ENCODE measurements around the gene PIM3. TPM values are rescaled to one million over a fixed set of nuclear protein-coding genes. Genes with fewer than 3 reads are reported as not detected.

PIM3 gene
- total RNA-seq, 1 donor from 2014 or later = 16.3 TPM

DNA sequence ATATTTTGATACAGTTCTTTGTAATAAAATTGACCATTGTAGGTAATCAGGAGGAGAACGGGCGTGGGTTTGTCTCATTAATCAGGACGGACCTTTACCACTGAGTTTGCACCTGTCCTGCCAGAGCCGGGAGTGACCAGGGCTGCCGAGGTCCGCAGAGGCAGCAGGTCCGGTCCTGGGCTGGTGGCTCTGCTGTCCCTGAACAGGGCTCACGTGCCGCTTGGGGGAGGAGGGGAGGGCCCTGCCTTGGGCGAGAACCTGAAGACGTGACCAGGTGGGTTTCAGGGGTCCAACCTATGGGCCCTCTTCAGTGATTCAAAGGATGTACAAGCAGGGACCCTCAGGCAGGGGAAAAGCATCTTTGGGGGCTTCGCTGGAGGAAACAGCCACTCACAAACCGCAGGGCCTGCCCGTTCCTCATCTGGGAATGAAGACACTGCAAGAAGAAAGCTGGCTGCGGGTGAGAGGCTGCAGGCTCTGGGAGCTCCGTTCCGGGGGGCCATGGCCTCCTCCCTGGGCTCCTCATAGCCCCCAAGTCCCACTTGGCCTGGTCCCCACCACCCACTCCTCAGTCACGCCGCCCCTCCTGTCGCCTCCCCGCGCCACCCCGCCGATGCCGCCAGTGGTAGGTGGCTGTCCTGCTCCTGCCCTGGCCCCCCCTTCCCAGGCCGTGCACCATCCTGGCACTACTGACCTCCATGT is 32.9 kb upstream of the PIM3 start:
- no peak for DNase-seq (ENCODE audit: low spot score in 2 of 2)
- no peak for FAIRE-seq

GRCh38 chr22:49928185-49928495 is 32.4 kb upstream of the PIM3 start:
- FAIRE-seq = no peak
- DNase-seq (ENCODE audit: low spot score in 2 of 2) = no peak

DNA sequence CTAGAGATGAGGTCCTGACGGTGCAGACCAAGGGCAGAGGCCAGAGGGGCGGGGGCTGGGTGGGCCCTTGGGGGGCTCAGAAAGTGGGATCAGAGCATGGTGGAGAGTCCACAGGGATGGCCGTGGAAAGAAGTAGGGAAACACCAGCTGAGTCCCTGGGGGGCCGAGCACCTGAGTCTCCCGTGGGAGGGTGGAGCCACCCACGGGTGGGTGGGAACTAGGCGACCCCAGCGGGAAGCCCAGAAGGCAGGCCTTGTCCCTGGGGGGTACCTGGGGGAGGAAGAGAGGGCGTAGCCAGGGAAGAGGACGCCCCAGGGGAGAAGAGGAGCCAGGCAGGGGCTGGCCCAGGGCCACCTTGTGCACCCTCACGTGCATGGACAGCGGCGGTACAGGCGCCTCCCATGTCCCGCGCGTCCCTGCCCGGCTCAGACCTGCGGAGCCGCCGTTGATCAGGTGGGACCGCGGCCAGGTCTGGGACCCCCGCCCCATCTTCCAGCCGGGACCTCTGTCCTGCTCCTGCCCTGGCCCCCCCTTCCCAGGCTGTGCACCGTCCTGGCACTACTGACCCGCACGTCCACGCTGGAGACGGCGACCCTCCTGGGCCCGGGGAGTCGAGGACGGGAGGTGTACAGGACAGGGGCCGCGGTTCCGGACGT is 31.9 kb upstream of the PIM3 start:
- no peak for FAIRE-seq
- no peak for DNase-seq (ENCODE audit: low spot score in 2 of 2)

DNA sequence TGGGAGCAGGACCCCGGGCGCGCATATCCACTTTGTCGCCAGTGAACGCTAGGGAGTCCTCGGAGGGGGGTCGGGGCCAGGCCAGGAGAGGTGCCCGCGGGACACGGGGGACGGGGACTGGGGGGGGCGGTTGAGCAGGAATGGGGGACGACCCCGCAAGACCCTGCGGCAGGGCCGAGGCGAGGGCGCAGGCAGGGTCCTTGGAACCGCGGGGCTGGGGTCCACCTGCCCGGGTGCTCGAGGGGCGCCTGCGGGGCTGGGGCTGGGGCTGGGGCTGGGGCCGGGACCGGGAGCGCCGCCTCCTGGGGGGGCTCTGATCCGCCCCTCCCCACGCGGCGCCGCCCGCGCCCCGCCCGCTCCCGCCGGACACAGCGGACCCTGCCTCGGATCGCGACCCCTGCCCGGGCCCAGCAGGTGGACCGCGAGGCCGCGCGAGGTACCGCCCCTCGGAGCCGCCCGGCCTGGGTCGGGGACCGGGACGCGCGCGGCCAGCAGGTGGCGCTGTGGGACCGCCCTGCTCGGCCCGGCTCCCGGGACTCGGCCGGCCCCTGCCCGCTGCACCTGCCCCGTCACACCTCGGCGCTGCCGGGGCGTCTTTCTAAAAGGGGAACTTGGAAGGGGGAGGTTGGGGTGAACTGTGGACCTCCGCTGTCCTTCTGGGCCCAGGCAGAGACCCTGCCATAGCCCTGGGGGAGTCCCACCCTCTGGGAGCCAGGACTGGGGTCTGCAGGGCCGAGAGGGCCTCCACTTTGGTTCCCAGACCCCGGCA is 31.2 kb upstream of the PIM3 start:
- FAIRE-seq (no peak), DNase-seq (ENCODE audit: low spot score in 2 of 2) (peak; percentile 88 to 90)

- FAIRE-seq = no peak
- DNase-seq (ENCODE audit: low spot score in 2 of 2) = no peak
These were observed 30.5 kb upstream of the PIM3 start for GRCh38 chr22:49929994-49930575.

DNA sequence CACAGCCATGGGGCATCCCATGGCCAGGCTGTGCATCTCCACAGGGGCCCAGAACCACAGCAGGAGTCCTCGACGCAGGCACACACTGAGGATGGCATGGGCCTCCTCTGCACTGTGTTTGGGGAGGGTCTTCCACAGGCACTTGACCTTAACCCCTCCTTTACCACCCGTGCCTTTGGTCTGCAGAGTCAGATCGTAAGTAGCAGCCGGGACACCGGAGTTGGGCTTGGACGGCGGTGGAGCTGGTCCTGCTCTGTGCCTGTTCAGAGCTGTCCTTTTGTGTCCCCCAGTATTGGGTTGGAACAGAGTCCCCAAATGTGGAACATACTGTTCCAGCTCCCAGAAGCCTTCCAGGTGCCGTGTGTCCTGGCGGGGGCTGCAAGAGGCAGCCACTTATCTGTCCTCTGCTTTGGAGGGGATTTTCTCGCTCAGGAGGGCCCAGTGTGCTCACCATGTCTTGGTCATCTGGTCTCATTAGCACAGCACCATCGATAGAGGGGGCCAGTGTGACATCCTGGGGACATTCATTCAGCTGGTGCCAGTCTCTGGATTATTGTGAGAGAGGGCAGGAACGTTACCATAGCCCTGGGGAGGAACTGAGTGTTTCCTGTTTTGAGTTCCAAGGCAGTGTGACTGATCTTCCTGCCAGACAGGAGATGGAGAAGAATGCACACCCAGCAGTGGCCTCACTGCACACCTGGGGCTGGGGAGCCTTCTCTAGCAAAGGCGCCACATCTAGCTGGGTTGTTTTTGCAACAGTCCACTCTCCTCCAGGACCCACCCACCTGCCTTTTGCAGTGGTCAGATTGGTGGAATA is 29.8 kb upstream of the PIM3 start:
- DNase-seq (ENCODE audit: low spot score in 2 of 2) (peak; percentile 82 to 84), FAIRE-seq (peak; percentile 19)

DNA sequence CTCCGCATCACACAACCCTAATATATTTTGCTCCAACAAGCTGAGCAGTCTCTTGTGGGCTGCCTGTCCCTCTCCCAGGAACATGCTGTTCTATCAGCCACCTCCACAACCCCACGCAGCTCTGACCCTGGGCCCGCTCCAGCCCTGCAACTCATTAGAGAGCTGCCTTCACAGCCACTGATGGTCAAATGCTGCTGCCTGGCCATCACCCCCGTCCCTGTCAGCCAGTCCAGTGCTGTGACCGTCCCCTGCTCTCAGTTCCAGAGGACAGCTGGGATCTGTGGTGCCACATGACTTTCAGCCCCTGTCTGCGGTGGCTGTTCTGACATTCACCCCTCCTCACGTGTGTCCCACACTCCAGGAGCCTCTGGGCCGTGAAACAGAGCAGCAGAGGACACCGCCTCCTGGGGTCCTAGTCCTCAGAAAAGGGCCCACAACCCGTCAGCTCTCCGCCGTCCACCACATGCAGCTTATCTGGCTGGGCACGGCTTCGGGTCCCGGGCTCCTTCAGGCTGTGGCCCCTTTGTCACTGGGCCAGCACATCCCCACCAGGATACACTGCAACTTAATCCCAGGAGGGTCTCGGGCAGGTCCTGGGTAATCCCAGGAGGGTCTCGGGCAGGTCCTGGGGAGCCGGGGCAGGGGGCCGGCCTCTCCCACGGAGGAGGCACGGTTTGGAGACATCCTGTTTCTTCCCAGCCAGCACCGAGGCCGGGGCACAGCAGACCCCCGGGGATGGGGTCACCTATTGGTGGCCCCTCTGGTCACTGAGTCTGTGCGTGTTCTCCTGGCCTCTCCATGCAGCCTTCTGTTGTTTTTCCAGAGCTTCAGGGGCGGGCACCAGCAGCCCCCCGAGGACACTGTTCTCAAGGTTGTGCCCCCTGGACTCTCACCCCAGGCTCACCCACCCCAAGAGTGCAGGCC is 27.1 kb upstream of the PIM3 start:
- no peak for DNase-seq (ENCODE audit: low spot score in 2 of 2)
- FAIRE-seq = no peak

GRCh38 chr22:49934160-49934890 is 26.2 kb upstream of the PIM3 start:
- no peak for FAIRE-seq
- no peak for DNase-seq (ENCODE audit: low spot score in 2 of 2)

DNA sequence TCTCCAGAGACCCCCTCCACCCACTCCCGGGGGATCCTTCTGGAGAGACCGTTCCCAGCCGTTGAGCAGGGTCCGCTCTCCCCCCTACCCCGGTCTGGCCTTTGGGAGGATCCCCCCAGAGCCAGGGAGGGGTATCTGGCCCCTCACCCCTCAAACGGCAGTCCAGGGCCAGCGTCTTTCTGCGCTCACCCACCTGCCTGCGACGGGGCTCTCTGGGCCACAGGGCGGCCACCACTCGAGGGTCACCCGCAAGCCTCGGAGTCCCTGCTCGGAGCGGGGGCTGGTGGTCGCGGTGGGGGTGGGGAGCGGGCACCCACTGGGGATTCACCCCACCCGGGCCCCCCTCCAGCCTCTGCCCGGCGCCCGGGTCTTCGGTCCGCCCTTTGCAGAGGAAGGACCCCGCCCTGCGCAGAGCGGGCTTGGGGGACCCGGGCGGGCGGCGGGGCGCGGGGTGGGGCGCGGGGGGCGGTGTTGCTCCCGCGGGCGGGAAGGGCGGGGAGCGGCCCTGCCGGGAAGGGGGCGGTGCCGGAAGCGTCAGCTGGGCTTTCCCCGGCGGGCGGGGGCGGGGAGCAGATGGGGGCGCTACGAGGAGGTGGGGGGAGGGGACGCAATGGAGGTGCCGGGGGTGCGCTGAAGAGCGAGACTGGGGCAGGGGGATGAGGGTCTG is 25.5 kb upstream of the PIM3 start:
- peak; percentile 78 to 82 for DNase-seq (ENCODE audit: low spot score in 2 of 2)
- FAIRE-seq = no peak

GRCh38 chr22:49935561-49935960 is 25.0 kb upstream of the PIM3 start:
- FAIRE-seq = no peak
- no peak for DNase-seq (ENCODE audit: low spot score in 2 of 2)

DNA sequence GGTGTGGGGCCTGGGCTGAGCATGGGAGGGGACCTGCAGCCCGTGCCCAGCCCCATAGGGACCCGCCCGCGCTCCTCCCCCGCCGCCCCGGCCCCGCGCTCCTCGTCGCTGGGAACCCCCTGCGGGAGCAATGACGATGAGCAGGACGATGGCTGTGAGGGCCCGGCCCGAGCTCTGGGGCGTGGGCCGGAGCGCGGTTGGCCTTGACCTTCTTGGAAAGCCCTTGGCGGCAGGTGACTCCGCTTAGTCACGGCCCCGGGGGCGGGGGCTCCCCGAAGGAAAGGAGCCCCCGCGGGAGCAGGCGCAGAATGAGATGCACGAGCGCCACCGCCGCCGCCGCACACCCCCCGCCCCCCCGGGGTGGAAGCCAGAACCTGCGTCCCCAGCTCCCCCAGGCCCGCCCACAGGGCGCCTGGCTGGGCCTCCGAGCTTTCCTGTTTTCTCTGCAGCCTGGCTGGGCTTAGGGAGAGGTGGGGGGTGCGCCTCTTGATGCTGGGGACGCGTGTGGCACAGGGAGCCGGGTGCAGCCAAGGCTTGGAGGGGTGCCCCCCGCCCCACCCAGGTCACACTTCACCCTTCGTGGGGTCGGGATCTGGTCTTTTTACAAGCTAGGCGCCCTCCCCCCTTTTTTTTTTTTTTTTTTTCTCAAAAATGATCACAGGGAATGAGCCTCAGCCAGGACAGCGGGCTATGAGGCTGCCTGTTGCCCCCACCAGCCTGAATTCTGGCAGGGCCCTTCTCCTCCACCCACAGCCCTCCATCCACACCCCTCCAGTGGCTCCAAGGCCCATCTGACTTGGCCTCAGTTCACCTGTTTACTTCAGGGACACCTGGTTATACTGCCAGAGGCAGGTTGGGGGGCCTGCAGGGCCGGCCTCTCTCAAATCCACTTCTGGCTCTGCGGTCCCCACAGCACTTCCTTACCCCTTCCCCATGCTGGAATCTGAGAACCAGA is 24.3 kb upstream of the PIM3 start:
- DNase-seq (ENCODE audit: low spot score in 2 of 2) (peak; percentile 66 to 88), FAIRE-seq (no peak)

GRCh38 chr22:49936973-49937757 is 23.4 kb upstream of the PIM3 start:
- DNase-seq (ENCODE audit: low spot score in 2 of 2) = peak; percentile 62 to 71

GRCh38 chr22:49937758-49938564 is 22.6 kb upstream of the PIM3 start:
- peak in 1 of 2 donors; percentile 74 for DNase-seq (ENCODE audit: low spot score in 2 of 2)
- no peak for FAIRE-seq

More at GRCh38 chr22:49936973-49937757, 23.4 kb upstream of the PIM3 start:
- FAIRE-seq = no peak

DNA sequence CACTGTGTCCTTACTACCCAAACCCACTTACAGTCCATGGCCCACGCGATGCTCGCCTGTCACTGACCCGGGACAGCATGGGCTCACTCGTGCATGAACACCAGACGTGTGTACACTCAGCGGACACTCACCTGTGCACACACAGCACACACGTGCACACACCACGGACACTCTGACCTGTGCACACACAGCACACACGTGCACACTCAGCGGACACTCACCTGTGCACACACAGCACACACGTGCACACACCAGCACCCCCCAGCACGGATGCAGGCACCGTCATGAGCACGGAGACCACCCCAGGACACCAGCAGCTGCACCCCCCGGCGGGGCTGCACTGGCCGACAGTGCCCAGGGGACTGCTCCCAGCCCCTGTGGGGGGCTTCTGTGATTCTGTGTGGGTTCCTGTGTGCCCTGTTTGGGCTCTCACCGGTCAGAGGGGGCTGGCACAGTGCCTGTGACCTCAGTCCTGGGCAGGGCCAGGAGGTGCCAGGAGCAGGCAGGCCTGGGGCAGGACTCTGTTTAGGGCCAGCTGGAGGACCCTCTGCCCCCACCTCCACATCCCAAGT is 21.9 kb upstream of the PIM3 start:
- FAIRE-seq (no peak), DNase-seq (ENCODE audit: low spot score in 2 of 2) (no peak)
